ENCODE data around the gene SRGAP1. TPM values are rescaled to one million over a fixed set of nuclear protein-coding genes. Genes with fewer than 3 reads are reported as not detected.

Gene SRGAP1
- polyA plus RNA-seq, 1 donor (not counting 4 experiments of a cell fraction or from before 2014, with no cell fraction given) = 4.5 TPM

GRCh38 chr12:64103825-64104740 is 259.6 kb downstream of the SRGAP1 start:
- H3K79me2 ChIP-seq (ENCODE audit: control insufficient read depth, insufficient read depth, low read length) = no peaks in the 10 kb centered on the region
- peak; percentile 74 for DNase-seq (ENCODE audit: low read depth, low spot score)
- H2AFZ ChIP-seq (ENCODE audit: control insufficient read depth, low read length) = no peak overlapping the region
- H3K27me3 ChIP-seq (ENCODE audit: control insufficient read depth, extremely low read depth, insufficient read depth, low read length) = no peaks in the 10 kb centered on the region
- dilution Hi-C loops (cut with MboI; ENCODE audit: extremely low pct_ligation_motif_present, low sequenced_read_pairs) = no loop called here
- H3K4me3 ChIP-seq (ENCODE audit: control insufficient read depth in 2 of 3, extremely low read depth in 1 of 3, insufficient read depth in 2 of 3, low read depth in 1 of 3, low read length in 3 of 3) = no peak overlapping the region
- H3K27ac ChIP-seq (ENCODE audit: control insufficient read depth, insufficient read depth, low read length) = peak overlapping the region; percentile 33
- H3K4me1 ChIP-seq (ENCODE audit: control insufficient read depth, extremely low read depth, insufficient read depth, low read length) = peaks cover 37% of the 10 kb centered on the region
- FAIRE-seq = peak; percentile 90
- H3K9me1 ChIP-seq (ENCODE audit: control insufficient read depth, extremely low read depth, insufficient read depth, low read length) = no peaks in the 10 kb centered on the region
- peak overlapping the region; percentile 51 for H3K4me2 ChIP-seq (ENCODE audit: control insufficient read depth, extremely low read depth, insufficient read depth, low read depth, low read length)
- no peak overlapping the region for H3K9ac ChIP-seq (ENCODE audit: control insufficient read depth, extremely low read depth, insufficient read depth, low read length)
- no peak for TF ChIP-seq CTCF (optimal IDR thresholded peaks at IDR 0.05 in 1 of 3, IDR thresholded peaks at IDR 0.05 in 1 of 3, conservative IDR thresholded peaks at IDR 0.05 in 1 of 3; ENCODE audit: extremely low read depth in 1 of 3, insufficient read depth in 2 of 3, low read length in 3 of 3)
- TF ChIP-seq EZH2 (IDR thresholded peaks at IDR 0.05; ENCODE audit: low read length) = no peak
- peaks cover 0 to 13% of the 10 kb centered on the region in 2 experiments for H3K36me3 ChIP-seq (ENCODE audit: control insufficient read depth in 2 of 2, extremely low read depth in 1 of 2, insufficient read depth in 2 of 2, low read length in 2 of 2)
- H3K9me3 ChIP-seq (ENCODE audit: control insufficient read depth, low read depth, low read length) = no peaks in the 10 kb centered on the region
- no peaks in the 10 kb centered on the region for H4K20me1 ChIP-seq (ENCODE audit: control insufficient read depth, extremely low read depth, insufficient read depth, low read length)

GRCh38 chr12:64105026-64105425 is 260.5 kb downstream of the SRGAP1 start:
- H3K27me3 ChIP-seq (ENCODE audit: control insufficient read depth, extremely low read depth, insufficient read depth, low read length) = no peaks in the 10 kb centered on the region
- H3K9me1 ChIP-seq (ENCODE audit: control insufficient read depth, extremely low read depth, insufficient read depth, low read length) = no peaks in the 10 kb centered on the region
- dilution Hi-C loops (cut with MboI; ENCODE audit: extremely low pct_ligation_motif_present, low sequenced_read_pairs) = no loop called here
- peak overlapping the region; percentile 43 for H3K4me2 ChIP-seq (ENCODE audit: control insufficient read depth, extremely low read depth, insufficient read depth, low read depth, low read length)
- H3K9ac ChIP-seq (ENCODE audit: control insufficient read depth, extremely low read depth, insufficient read depth, low read length) = no peak overlapping the region
- H3K36me3 ChIP-seq (ENCODE audit: control insufficient read depth in 2 of 2, extremely low read depth in 1 of 2, insufficient read depth in 2 of 2, low read length in 2 of 2) = peaks cover 3 to 14% of the 10 kb centered on the region in 2 experiments
- H2AFZ ChIP-seq (ENCODE audit: control insufficient read depth, low read length) = no peak overlapping the region
- H3K79me2 ChIP-seq (ENCODE audit: control insufficient read depth, insufficient read depth, low read length) = no peaks in the 10 kb centered on the region
- TF ChIP-seq EZH2 (IDR thresholded peaks at IDR 0.05; ENCODE audit: low read length) (no peak), CTCF (optimal IDR thresholded peaks at IDR 0.05 in 1 of 3, IDR thresholded peaks at IDR 0.05 in 1 of 3, conservative IDR thresholded peaks at IDR 0.05 in 1 of 3; ENCODE audit: extremely low read depth in 1 of 3, insufficient read depth in 2 of 3, low read length in 3 of 3) (no peak)
- FAIRE-seq (peak; percentile 85), DNase-seq (ENCODE audit: low read depth, low spot score) (no peak)
- H3K4me3 ChIP-seq (ENCODE audit: control insufficient read depth in 2 of 3, extremely low read depth in 1 of 3, insufficient read depth in 2 of 3, low read depth in 1 of 3, low read length in 3 of 3) = peak overlapping the region in 1 of 3 experiments; percentile 15
- no peaks in the 10 kb centered on the region for H4K20me1 ChIP-seq (ENCODE audit: control insufficient read depth, extremely low read depth, insufficient read depth, low read length)
- no peaks in the 10 kb centered on the region for H3K9me3 ChIP-seq (ENCODE audit: control insufficient read depth, low read depth, low read length)
- peaks cover 37% of the 10 kb centered on the region for H3K4me1 ChIP-seq (ENCODE audit: control insufficient read depth, extremely low read depth, insufficient read depth, low read length)
- H3K27ac ChIP-seq (ENCODE audit: control insufficient read depth, insufficient read depth, low read length) = peak overlapping the region; percentile 10
